GM19193 (cell line): Measurements from ENCODE around the gene BCKDK.

Source experiments
- POLR2A ChIP-seq: IDR thresholded peaks from 4 replicates; pipeline ENCODE4 v1.6.1; 2011; ENCODE audit not compliant: insufficient read depth, insufficient read length; ENCODE audit errors: extremely low read depth

BCKDK gene

DNA sequence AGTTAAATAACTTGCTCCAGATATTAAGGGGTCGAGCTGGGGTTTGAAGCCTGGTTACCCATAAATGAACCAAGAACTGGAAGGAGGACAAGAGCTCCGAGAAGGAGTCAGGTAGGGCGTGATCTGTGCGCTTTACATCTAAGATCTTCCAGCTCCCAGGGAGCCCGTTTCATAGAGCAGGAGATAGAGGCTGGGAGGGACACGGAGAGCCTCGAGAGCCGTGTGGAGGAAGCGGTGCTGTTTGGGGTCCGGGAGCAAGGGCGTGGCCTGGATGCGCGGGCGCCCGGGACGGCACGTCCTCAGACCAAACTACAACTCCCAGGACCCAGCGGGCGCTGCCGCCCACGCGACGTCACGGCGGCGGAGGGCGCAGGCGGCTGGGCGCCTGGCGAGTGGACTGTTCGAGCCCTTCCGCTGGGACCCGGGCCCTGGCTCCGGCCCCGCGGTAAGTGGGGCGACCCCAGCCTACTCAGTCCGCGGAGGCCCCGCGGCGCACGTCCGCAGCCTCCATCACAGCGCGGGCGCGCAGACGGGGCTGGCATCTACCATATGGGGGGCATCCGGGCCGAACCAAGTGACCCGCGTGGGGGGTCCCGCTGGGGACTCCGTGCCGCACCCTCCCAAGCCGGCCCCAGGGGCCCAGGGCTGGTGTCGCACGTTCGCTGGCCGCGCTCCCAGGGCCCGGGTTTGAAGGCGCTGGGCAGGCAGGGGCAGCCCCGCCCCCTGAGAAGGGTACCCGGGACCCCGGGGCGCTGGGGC, at the start of gene BCKDK:
Gene BCKDK, plus strand, starts transcription at position 352 of the 759 bp plus-strand sequence. CDS start 838 bp downstream, outside the sequence.
- peak; percentile 65 for TF ChIP-seq POLR2A

DNA sequence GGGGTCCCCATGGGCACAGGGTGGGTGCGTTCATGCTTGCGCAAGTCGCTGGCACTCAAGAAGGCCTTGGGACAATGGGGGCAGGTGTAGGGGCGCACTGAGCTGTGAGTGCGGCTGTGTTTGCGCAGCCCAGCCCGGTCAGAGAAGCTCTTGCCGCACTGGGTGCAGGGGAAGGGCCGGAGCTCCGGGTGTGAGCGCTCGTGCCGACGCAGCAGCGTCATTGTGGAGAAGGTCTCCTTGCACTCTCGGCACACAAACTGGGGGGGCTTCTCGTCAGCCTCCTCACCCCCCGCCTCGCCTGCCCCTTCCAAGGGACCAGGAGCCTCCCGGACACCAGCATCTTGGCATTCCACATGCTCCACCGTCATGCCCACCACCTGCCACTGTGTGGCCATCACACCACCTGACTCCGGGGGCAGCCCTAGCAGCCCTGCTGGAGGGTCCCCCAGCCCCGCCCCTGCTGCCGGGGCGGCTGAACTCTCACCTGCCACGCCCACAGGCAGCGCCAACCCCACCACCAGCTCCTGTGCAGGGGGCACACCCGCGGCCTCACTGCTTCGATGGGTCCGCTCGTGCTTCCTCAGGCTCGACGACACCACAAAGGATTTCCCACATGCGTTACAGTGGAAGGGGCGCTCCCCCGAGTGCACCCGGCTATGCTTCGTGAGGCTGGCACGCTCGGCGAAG, 46.9 kb upstream of the BCKDK start:
- no peak for TF ChIP-seq POLR2A

DNA sequence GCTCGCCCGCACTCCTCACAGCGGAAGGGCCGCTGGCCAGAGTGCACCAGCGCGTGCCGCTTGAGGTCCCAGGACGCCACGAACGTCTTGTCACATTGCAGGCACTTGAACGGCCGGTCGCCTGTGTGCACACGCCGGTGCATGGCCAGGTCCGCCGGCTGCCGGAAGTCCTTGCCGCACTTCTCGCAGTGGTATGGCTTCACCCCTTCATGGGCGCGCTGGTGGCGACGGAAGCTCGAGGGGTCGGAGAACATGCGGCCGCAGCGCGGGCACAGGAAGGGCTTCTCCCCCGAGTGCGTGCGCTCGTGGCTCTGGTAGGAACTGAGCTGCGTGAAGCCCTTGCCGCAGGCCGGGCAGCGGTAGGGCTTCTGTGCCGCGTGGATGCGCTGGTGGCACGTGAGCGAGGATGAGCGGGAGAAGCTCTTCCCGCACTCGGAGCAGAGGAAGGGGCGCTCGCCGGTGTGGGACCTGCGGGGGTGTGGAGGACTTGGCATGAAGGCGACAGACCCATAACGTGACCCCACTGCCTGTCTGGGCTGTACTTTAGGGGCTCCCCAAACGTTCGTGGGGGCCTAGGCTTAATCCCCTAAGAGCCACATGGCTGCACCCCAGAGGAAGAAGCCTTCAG, 46.3 kb upstream of the BCKDK start:
- TF ChIP-seq POLR2A = no peak

- no peak for TF ChIP-seq POLR2A
Measured at GRCh38 chr16:31063495-31063842, 44.7 kb upstream of the BCKDK start.

DNA sequence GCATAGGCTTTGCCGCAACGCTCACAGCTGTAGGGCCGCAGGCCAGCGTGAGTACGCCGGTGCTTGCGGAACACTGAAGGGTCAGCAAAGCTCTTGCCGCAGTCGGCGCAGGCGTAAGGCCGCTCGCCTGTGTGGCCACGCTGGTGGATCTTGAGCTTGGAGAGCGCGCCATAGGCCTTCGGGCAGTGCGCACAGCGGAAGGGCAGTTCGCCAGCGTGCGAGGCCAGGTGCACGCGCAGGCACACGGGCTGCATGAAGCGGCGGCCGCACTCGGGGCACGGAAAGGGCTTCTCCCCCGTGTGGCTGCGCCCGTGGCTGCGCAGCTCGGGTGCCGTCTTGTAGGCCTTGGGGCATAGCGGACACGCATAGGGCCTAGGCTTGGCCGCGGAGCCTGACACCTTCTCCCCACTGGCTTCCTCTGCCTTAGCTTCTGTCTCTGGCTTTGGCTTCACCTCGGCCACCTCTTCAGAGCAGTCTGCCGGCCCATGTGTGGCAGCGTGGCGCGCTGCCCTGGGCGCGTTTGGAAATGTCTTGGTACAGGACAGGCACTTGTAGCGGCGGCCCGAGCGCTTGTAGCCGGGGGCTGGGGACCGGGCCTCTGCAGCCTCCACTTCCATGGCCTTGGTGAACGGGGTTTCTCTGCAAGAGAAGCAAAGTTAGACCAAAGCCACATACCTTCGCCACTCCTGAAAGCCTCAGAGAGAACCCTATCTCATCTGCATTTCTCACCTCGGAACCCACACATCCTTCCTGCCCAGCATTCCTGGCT, 44.2 kb upstream of the BCKDK start:
- TF ChIP-seq POLR2A = no peak

DNA sequence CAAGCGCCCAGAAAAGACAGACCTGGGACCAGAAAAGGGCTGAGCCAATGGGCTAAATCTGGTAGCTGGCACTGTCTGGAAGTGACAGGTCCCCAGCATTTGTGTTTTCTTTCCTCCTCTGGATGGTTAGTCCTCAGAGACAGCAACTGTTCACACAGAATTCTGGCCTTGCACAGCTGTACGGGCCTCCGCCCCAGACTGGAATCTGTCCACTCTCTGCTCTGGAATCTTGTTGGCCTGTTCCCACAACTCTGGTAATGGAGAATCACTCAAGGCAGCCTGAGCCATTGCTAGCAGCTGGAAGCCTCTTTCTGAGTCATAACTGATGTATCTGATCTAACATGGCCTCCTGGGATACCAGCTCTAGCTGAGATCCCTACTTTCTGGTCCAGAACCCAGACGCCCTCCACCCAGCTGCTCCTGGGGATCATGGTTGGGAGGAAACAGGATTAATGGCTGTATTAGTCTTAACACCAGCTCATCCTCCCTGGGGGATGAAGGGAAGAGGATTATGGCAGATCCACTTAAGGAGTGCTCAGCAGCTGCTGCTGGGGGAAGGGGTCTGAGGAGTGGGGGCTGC, 43.2 kb upstream of the BCKDK start:
- TF ChIP-seq POLR2A = no peak

DNA sequence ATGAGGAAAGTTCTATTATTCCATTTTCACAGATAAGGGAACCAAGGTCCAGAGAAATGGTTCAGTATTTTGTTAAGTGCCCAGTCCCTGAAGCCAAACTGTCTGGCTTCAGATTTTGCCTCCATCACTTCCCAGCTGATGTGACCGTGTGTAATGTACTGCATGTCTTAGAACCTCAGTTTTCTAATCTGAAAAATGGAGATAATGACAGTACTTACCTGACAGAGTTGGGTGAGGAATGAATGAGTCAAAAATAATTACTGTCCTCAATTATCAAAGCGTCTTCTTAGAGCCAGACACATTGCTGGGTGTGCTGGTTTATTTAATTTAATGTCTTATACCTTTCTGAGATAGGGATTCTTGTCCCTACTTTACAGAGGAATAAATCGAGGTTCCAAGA, 40.8 kb upstream of the BCKDK start:
- no peak for TF ChIP-seq POLR2A

- no peak for TF ChIP-seq POLR2A
Measured at GRCh38 chr16:31071861-31072260, 36.3 kb upstream of the BCKDK start.

- no peak for TF ChIP-seq POLR2A
Measured at GRCh38 chr16:31072540-31073141, 35.5 kb upstream of the BCKDK start.

DNA sequence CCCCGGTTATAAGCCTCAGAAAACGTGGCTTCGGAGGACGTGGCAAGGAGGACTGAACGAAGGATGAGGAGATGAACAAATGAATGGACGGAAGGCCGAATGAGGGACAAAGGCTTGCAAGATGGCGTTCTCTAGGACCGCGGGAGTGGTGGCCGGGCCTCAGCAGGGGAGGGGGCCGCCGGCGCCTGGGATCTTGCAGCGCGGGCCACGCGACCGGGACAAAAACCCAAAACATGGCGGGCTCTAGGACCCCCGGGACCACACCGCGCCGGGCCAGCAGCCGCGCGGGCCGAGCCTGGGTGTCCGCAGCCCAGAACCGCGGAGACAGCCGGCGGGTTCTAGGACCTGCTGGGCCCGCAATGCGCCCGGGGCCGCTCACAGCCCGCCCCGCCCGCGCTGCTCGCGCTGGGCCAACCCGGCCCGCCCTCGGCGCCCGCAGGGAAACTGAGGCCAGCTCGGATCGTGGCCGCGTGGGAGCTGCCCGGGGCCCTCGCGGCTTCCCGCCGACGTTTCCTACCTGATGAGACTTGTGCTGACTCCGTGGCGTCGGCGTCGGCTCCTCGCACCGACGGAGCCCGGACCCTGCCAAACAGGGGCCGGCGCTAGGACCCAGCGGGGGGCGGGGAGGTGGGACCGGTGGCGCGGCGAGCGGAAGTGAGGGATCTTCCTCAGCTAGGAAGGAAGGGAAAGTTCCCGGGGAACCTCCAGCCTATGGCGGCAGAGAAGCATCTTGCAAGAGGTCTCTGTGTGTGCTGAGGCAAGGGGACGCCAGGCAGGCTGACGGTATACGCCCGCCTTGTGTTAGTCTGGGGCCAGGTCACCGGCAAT, 34.8 kb upstream of the BCKDK start:
- peak; percentile 55 for TF ChIP-seq POLR2A

GRCh38 chr16:31073970-31074813, 34.0 kb upstream of the BCKDK start, which contains the start of the genes ZNF646 and ZNF668:
TSS of gene ZNF646 (plus strand) at chr16:31074422. CDS start at chr16:31076325, 1,903 bp downstream.
TSS of gene ZNF668 (minus strand) at chr16:31074240. CDS start at chr16:31064459, 9,781 bp downstream.
- peak; percentile 88 for TF ChIP-seq POLR2A

DNA sequence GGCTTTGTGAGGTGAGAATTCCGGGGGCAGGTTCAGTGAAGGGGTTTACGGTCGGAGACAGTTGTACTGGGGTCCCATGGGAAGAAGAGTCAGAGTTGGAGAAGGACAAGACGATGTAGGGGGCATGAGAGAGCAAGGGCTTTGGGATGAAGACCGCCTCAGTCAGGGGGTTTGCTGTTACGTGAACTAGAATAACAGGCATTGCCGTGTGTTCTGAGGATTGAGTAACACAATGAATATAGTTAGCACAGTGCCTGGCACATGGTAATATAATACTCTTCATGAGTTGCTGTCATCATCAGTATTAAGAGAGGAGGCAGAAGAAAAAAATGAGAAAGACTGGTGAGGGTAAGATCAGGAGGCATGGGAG, 33.4 kb upstream of the BCKDK start:
- TF ChIP-seq POLR2A = no peak
